ENCODE measurements around the gene KLHL6. TPM values are rescaled to one million over a fixed set of nuclear protein-coding genes. Genes with fewer than 3 reads are reported as not detected.

KLHL6 gene
- total RNA-seq, 2 experiments from 2014 or later, result 27.4 to 27.8 TPM

GRCh38 chr3:183490211-183490601 lies 65.3 kb downstream of the KLHL6 start:
- H3K27ac Mint-ChIP-seq, result no peak overlapping the region
- ATAC-seq, result no peak
- peaks cover 44% of the 10 kb centered on the region for H3K36me3 Mint-ChIP-seq (ENCODE audit: low read depth)
- ChIA-PET POLR2A (no interaction called here), CTCF (interaction anchor here (1.1 to 2.8 kb wide), 4 partner anchors 10 to 277 kb away, joined by 3 to 11 read pairs (median 5); no protein-coding TSS in a partner anchor)
- no peak for DNase-seq
- peaks cover 3% of the 10 kb centered on the region for H3K4me1 Mint-ChIP-seq (ENCODE audit: low read depth)
- no peaks in the 10 kb centered on the region for H3K27me3 Mint-ChIP-seq (ENCODE audit: low read depth)
- no peak overlapping the region for H3K4me3 Mint-ChIP-seq
- no peaks in the 10 kb centered on the region for H3K9me3 Mint-ChIP-seq (ENCODE audit: insufficient read depth)

- peaks cover 44% of the 10 kb centered on the region for H3K36me3 Mint-ChIP-seq (ENCODE audit: low read depth)
- H3K27me3 Mint-ChIP-seq (ENCODE audit: low read depth), result no peaks in the 10 kb centered on the region
- no peak overlapping the region for H3K27ac Mint-ChIP-seq
- ATAC-seq, result no peak
- POLR2A ChIA-PET, result no interaction called here
- H3K9me3 Mint-ChIP-seq (ENCODE audit: insufficient read depth), result no peaks in the 10 kb centered on the region
- no peak overlapping the region for H3K4me3 Mint-ChIP-seq
- DNase-seq, result no peak
- CTCF ChIA-PET, result interaction anchor here (1.1 to 2.8 kb wide), 6 partner anchors 10 to 277 kb away, joined by 3 to 11 read pairs (median 4); no protein-coding TSS in a partner anchor
- peaks cover 3% of the 10 kb centered on the region for H3K4me1 Mint-ChIP-seq (ENCODE audit: low read depth)
Observed at GRCh38 chr3:183489455-183490210, 65.9 kb downstream of the KLHL6 start.

GRCh38 chr3:183488343-183488742 lies 67.2 kb downstream of the KLHL6 start:
- H3K9me3 Mint-ChIP-seq (ENCODE audit: insufficient read depth), result no peaks in the 10 kb centered on the region
- no peaks in the 10 kb centered on the region for H3K27me3 Mint-ChIP-seq (ENCODE audit: low read depth)
- H3K4me3 Mint-ChIP-seq, result no peak overlapping the region
- POLR2A ChIA-PET, result interaction anchor here (0.7 kb wide), 1 partner anchor 45 kb away, joined by 4 read pairs; no protein-coding TSS in a partner anchor
- H3K36me3 Mint-ChIP-seq (ENCODE audit: low read depth), result peaks cover 35% of the 10 kb centered on the region
- peaks cover 2% of the 10 kb centered on the region for H3K4me1 Mint-ChIP-seq (ENCODE audit: low read depth)
- ATAC-seq (no peak), DNase-seq (no peak)
- no peak overlapping the region for H3K27ac Mint-ChIP-seq
- CTCF ChIA-PET, result interaction anchor here (0.8 to 2.8 kb wide), 3 partner anchors 9 to 277 kb away, joined by 3 to 11 read pairs (median 3); no protein-coding TSS in a partner anchor

GRCh38 chr3:183487896-183488295 lies 67.6 kb downstream of the KLHL6 start:
- Mint-ChIP-seq H3K27me3 (ENCODE audit: low read depth) (no peaks in the 10 kb centered on the region), H3K4me1 (ENCODE audit: low read depth) (peaks cover 2% of the 10 kb centered on the region), H3K27ac (no peak overlapping the region), H3K9me3 (ENCODE audit: insufficient read depth) (no peaks in the 10 kb centered on the region), H3K36me3 (ENCODE audit: low read depth) (peaks cover 31% of the 10 kb centered on the region), H3K4me3 (no peak overlapping the region)
- POLR2A ChIA-PET, result no interaction called here
- CTCF ChIA-PET, result interaction anchor here (0.8 to 2.8 kb wide), 4 partner anchors 9 to 277 kb away, joined by 3 to 11 read pairs (median 3); no protein-coding TSS in a partner anchor
- DNase-seq (no peak), ATAC-seq (no peak)

GRCh38 chr3:183487016-183487415 lies 68.5 kb downstream of the KLHL6 start:
- Mint-ChIP-seq H3K4me1 (ENCODE audit: low read depth) (peaks cover 2% of the 10 kb centered on the region), H3K27ac (no peak overlapping the region)
- CTCF ChIA-PET, result interaction anchor here (1.0 to 1.9 kb wide), 3 partner anchors 11 to 280 kb away, joined by 3 to 4 read pairs (median 4); no protein-coding TSS in a partner anchor

GRCh38 chr3:183486472-183486871 lies 69.0 kb downstream of the KLHL6 start:
- POLR2A ChIA-PET, result no interaction called here
- Mint-ChIP-seq H3K9me3 (ENCODE audit: insufficient read depth) (no peaks in the 10 kb centered on the region), H3K36me3 (ENCODE audit: low read depth) (peaks cover 17% of the 10 kb centered on the region), H3K4me1 (ENCODE audit: low read depth) (peaks cover 2% of the 10 kb centered on the region), H3K27me3 (ENCODE audit: low read depth) (no peaks in the 10 kb centered on the region), H3K4me3 (no peak overlapping the region), H3K27ac (no peak overlapping the region)
- DNase-seq (no peak), ATAC-seq (no peak)
- CTCF ChIA-PET, result interaction anchor here (1.4 to 1.9 kb wide), 2 partner anchors 12 to 281 kb away, joined by 4 read pairs; no protein-coding TSS in a partner anchor

More at GRCh38 chr3:183487016-183487415, 68.5 kb downstream of the KLHL6 start:
- DNase-seq, result no peak
- H3K27me3 Mint-ChIP-seq (ENCODE audit: low read depth), result no peaks in the 10 kb centered on the region
- ATAC-seq, result no peak
- POLR2A ChIA-PET, result no interaction called here
- peaks cover 23% of the 10 kb centered on the region for H3K36me3 Mint-ChIP-seq (ENCODE audit: low read depth)
- H3K9me3 Mint-ChIP-seq (ENCODE audit: insufficient read depth), result no peaks in the 10 kb centered on the region
- no peak overlapping the region for H3K4me3 Mint-ChIP-seq

- Mint-ChIP-seq H3K4me3 (no peak overlapping the region), H3K36me3 (ENCODE audit: low read depth) (peaks cover 9% of the 10 kb centered on the region), H3K27ac (no peak overlapping the region), H3K27me3 (ENCODE audit: low read depth) (no peaks in the 10 kb centered on the region), H3K9me3 (ENCODE audit: insufficient read depth) (no peaks in the 10 kb centered on the region), H3K4me1 (ENCODE audit: low read depth) (no peaks in the 10 kb centered on the region)
- ChIA-PET CTCF (interaction anchor here (0.8 to 1.9 kb wide), 4 partner anchors 10 to 282 kb away, joined by 3 to 4 read pairs (median 4); no protein-coding TSS in a partner anchor), POLR2A (interaction anchor here (0.6 kb wide), 2 partner anchors 26 to 648 kb away, joined by 3 to 4 read pairs; no protein-coding TSS in a partner anchor)
- DNase-seq, result no peak
- no peak for ATAC-seq
Observed at GRCh38 chr3:183485585-183485984, 69.9 kb downstream of the KLHL6 start.

- H3K4me1 Mint-ChIP-seq (ENCODE audit: low read depth), result peaks cover 3% of the 10 kb centered on the region
- no peaks in the 10 kb centered on the region for H3K9me3 Mint-ChIP-seq (ENCODE audit: insufficient read depth)
- POLR2A ChIA-PET, result interaction anchor here (0.6 kb wide), 2 partner anchors 26 to 647 kb away, joined by 3 to 4 read pairs; no protein-coding TSS in a partner anchor
- CTCF ChIA-PET, result interaction anchor here (0.8 to 1.9 kb wide), 3 partner anchors 9 to 16 kb away, joined by 3 to 4 read pairs (median 4); no protein-coding TSS in a partner anchor
- H3K36me3 Mint-ChIP-seq (ENCODE audit: low read depth), result peaks cover 9% of the 10 kb centered on the region
- DNase-seq (no peak), ATAC-seq (no peak)
- H3K27me3 Mint-ChIP-seq (ENCODE audit: low read depth), result no peaks in the 10 kb centered on the region
- no peak overlapping the region for H3K27ac Mint-ChIP-seq
- no peak overlapping the region for H3K4me3 Mint-ChIP-seq
Observed at GRCh38 chr3:183485093-183485492, 70.4 kb downstream of the KLHL6 start.

- ChIA-PET POLR2A (no interaction called here), CTCF (interaction anchor here (0.8 kb wide), 1 partner anchor 16 kb away, joined by 3 read pairs; no protein-coding TSS in a partner anchor)
- H3K4me3 Mint-ChIP-seq, result no peak overlapping the region
- peaks cover 3% of the 10 kb centered on the region for H3K4me1 Mint-ChIP-seq (ENCODE audit: low read depth)
- no peaks in the 10 kb centered on the region for H3K9me3 Mint-ChIP-seq (ENCODE audit: insufficient read depth)
- ATAC-seq (no peak), DNase-seq (no peak)
- H3K27me3 Mint-ChIP-seq (ENCODE audit: low read depth), result no peaks in the 10 kb centered on the region
- no peak overlapping the region for H3K27ac Mint-ChIP-seq
- peaks cover 5% of the 10 kb centered on the region for H3K36me3 Mint-ChIP-seq (ENCODE audit: low read depth)
Observed at GRCh38 chr3:183484431-183485075, 71.0 kb downstream of the KLHL6 start.

- no peak overlapping the region for H3K4me3 Mint-ChIP-seq
- ATAC-seq (no peak), DNase-seq (no peak)
- no peak overlapping the region for H3K27ac Mint-ChIP-seq
- peaks cover 3% of the 10 kb centered on the region for H3K4me1 Mint-ChIP-seq (ENCODE audit: low read depth)
- H3K9me3 Mint-ChIP-seq (ENCODE audit: insufficient read depth), result no peaks in the 10 kb centered on the region
- ChIA-PET POLR2A (no interaction called here), CTCF (interaction anchor here (1.1 to 2.0 kb wide), 2 partner anchors 78 to 286 kb away, joined by 3 to 15 read pairs; no protein-coding TSS in a partner anchor)
- no peaks in the 10 kb centered on the region for H3K27me3 Mint-ChIP-seq (ENCODE audit: low read depth)
- no peaks in the 10 kb centered on the region for H3K36me3 Mint-ChIP-seq (ENCODE audit: low read depth)
Observed at GRCh38 chr3:183481582-183481981, 73.9 kb downstream of the KLHL6 start.

- ATAC-seq (no peak), DNase-seq (no peak)
- H3K9me3 Mint-ChIP-seq (ENCODE audit: insufficient read depth), result no peaks in the 10 kb centered on the region
- H3K27ac Mint-ChIP-seq, result no peak overlapping the region
- ChIA-PET POLR2A (no interaction called here), CTCF (interaction anchor here (1.2 to 2.4 kb wide), 9 partner anchors 9 to 406 kb away, joined by 3 to 14 read pairs (median 6); partner anchors contain the start of gene PARL)
- H3K4me1 Mint-ChIP-seq (ENCODE audit: low read depth), result peaks cover 3% of the 10 kb centered on the region
- peaks cover 3% of the 10 kb centered on the region for H3K27me3 Mint-ChIP-seq (ENCODE audit: low read depth)
- H3K4me3 Mint-ChIP-seq, result no peak overlapping the region
- no peaks in the 10 kb centered on the region for H3K36me3 Mint-ChIP-seq (ENCODE audit: low read depth)
Observed at GRCh38 chr3:183478501-183478900, 77.0 kb downstream of the KLHL6 start.
